ENCODE measurements around the gene RFX4.

Gene RFX4

GRCh38 chr12:106582641-106583230 lies at the start of gene RFX4:
Gene RFX4, plus strand, starts transcription at chr12:106583004. Its CDS starts 317 bp downstream, at chr12:106583321.
- DNase-seq (ENCODE audit: low spot score): peak; percentile 40

GRCh38 chr12:106541201-106541600 lies 41.6 kb upstream of the RFX4 start:
- DNase-seq (ENCODE audit: low spot score): no peak

- DNase-seq (ENCODE audit: low spot score): no peak
Measured at GRCh38 chr12:106551410-106551809, 31.4 kb upstream of the RFX4 start.

- no peak for DNase-seq (ENCODE audit: low spot score)
Measured at GRCh38 chr12:106552228-106552627, 30.6 kb upstream of the RFX4 start.

GRCh38 chr12:106564678-106565329 lies 18.0 kb upstream of the RFX4 start:
- no peak for DNase-seq (ENCODE audit: low spot score)

- DNase-seq (ENCODE audit: low spot score): no peak
Measured at GRCh38 chr12:106566771-106567170, 16.0 kb upstream of the RFX4 start.

GRCh38 chr12:106573239-106573638 lies 9.6 kb upstream of the RFX4 start:
- no peak for DNase-seq (ENCODE audit: low spot score)

- no peak for DNase-seq (ENCODE audit: low spot score)
Measured at GRCh38 chr12:106576848-106577247, 6.0 kb upstream of the RFX4 start.

- no peak for DNase-seq (ENCODE audit: low spot score)
Measured at GRCh38 chr12:106580671-106581508, 1.9 kb upstream of the RFX4 start.

GRCh38 chr12:106581543-106582248 lies 1.1 kb upstream of the RFX4 start:
- DNase-seq (ENCODE audit: low spot score): peak; percentile 50

- DNase-seq (ENCODE audit: low spot score): no peak
Measured at GRCh38 chr12:106582249-106582591, 584 bp upstream of the RFX4 start.

- DNase-seq (ENCODE audit: low spot score): peak; percentile 65
Measured at GRCh38 chr12:106583242-106584103, 669 bp downstream of the RFX4 start.

GRCh38 chr12:106584104-106585064 lies 1.6 kb downstream of the RFX4 start:
- DNase-seq (ENCODE audit: low spot score): peak; percentile 62

- no peak for DNase-seq (ENCODE audit: low spot score)
Measured at GRCh38 chr12:106585105-106585520, 2.3 kb downstream of the RFX4 start.

- DNase-seq (ENCODE audit: low spot score): peak; percentile 76
Measured at GRCh38 chr12:106585521-106586277, 2.9 kb downstream of the RFX4 start.

GRCh38 chr12:106586278-106586802 lies 3.5 kb downstream of the RFX4 start:
- no peak for DNase-seq (ENCODE audit: low spot score)

- DNase-seq (ENCODE audit: low spot score): peak; percentile 66
Measured at GRCh38 chr12:106586803-106587684, 4.2 kb downstream of the RFX4 start.

GRCh38 chr12:106588771-106589170 lies 6.0 kb downstream of the RFX4 start:
- DNase-seq (ENCODE audit: low spot score): no peak
